LNCaP clone FGC (cell line): ENCODE data around the gene ZNF138.
"Not testable (repeated sequence)": the region's sequence is repeated elsewhere in the genome, so short reads cannot be mapped to it uniquely, and the experiment has no call there.

ENCODE experiments used
- DNase-seq: peaks from one replicate; pipeline ENCODE4 v3.0.0-alpha.2; 2011; ENCODE audit warnings: low read depth
- H3K4me3 ChIP-seq: 2 replicates; pipeline ENCODE4 v1.5.1; 2011; ENCODE audit warnings: mild to moderate bottlenecking, low read depth, low read length, control low read depth
- TF ChIP-seq, protein P1 (sequence below): IDR thresholded peaks from 2 replicates; pipeline ENCODE4 v1.5.1; 2012; ENCODE audit warnings: mild to moderate bottlenecking; ENCODE audit not compliant: control insufficient read depth, insufficient read depth; ENCODE audit errors: extremely low read depth

ZNF138 gene

DNA sequence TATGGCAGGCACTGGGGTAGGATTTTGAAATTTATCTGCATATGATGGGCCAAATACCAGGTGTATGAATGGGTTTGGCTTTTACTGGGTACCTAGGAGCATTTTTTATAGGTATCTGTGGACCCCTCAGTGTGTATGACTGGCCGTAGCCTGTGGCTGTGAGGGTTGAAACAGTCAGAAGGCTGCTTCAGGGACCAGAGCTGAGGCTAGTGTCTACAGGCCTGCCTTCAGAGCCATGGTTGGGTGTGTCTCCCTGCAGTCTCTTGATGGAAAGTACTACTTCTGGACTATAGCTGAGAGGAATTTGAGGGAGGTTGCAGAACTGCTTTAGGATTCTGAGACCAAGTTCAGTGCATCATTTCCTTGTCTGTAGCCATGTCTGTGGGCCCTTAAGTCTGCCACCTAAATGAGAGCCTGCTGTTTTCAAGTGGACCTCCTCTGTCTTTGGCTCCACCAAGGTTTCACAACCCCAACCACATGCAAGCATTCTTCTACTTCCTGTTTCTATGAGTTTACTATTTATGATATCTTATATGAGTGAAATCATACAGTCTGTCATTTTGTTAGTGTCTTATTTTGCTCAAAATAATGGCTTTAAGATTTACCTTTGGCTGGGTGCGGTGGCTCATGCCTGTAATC, 19.9 kb upstream of the ZNF138 start:
- DNase-seq: no peak
- TF ChIP-seq, protein P1, sequence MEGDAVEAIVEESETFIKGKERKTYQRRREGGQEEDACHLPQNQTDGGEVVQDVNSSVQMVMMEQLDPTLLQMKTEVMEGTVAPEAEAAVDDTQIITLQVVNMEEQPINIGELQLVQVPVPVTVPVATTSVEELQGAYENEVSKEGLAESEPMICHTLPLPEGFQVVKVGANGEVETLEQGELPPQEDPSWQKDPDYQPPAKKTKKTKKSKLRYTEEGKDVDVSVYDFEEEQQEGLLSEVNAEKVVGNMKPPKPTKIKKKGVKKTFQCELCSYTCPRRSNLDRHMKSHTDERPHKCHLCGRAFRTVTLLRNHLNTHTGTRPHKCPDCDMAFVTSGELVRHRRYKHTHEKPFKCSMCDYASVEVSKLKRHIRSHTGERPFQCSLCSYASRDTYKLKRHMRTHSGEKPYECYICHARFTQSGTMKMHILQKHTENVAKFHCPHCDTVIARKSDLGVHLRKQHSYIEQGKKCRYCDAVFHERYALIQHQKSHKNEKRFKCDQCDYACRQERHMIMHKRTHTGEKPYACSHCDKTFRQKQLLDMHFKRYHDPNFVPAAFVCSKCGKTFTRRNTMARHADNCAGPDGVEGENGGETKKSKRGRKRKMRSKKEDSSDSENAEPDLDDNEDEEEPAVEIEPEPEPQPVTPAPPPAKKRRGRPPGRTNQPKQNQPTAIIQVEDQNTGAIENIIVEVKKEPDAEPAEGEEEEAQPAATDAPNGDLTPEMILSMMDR: no peak
- H3K4me3 ChIP-seq: no peak overlapping the region

DNA sequence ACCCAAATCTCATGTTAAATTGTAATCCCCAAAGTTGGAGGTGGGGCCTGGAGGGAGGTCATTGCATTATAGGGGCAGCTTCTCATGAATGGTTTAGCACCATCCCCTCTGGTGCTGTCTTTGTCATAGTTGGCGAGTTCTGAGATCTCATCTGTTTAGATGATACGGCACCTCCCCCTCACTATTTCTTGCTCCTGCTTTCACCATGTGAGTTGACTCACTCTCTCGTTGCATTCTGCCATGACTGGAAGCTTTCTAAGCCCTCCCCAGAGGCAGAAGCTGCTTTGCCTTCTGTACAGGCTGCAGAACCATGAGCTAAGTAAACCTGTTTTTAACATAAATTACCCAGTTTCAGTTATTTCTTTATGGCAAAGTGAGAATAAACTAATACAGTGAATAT, 18.9 kb upstream of the ZNF138 start:
- TF ChIP-seq, protein P1: no peak
- no peak for DNase-seq
- H3K4me3 ChIP-seq: no peak overlapping the region

DNA sequence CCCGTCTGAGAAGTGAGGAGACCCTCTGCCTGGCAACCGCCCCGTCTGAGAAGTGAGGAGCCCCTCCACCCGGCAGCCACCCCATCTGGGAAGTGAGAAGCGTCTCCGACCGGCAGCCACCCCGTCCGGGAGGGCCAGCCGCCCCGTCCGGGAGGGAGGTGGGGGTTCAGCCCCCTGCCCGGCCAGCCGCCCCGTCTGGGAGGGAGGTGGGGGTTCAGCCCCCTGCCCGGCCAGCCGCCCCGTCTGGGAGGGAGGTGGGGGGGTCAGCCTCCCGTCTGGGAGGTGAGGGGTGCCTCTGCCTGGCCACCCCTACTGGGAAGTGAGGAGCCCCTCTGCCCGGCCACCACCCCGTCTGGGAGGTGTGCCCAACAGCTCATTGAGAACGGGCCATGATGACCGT, 9.4 kb upstream of the ZNF138 start:
- not testable (repeated sequence) for H3K4me3 ChIP-seq, DNase-seq

DNA sequence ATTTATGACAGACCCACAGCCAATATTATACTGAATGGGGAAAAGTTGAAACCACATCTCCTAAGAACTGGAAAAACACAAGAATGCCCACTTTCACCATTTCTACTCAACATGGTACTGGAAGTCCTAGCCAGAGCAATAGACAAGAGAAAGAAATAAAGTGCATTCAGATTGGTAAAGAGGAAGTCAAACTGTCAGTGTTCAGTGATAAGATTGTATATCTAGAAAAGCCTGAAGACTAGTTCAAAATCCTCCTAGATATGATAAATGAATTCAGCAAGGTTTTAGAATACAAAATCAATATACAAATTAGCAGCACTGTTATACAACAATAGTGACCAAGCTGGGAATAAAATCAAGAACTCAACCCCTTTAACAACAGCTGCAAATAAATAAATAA, 6.9 kb upstream of the ZNF138 start:
- no peak for DNase-seq
- TF ChIP-seq, protein P1: no peak
- no peak overlapping the region for H3K4me3 ChIP-seq

DNA sequence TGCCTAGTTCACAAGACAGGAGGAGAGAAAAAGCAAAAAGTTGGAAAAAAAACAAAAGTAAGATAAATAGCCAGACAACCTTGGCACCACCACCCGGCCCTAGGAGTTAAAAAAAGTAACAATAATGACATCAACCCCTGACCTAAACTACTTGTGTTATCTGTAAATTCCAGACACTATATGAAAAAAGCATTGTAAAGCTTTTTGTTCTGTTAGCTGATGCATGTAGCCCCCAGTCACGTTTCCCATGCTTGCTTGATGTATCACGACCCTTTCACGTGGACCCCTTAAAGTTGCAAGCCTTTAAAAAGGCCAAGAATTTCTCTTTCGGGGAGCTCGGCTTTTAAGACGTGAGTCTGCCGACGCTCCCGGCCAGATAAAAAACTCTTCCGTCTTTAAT, 5.0 kb upstream of the ZNF138 start:
- H3K4me3 ChIP-seq, DNase-seq: not testable (repeated sequence)

DNA sequence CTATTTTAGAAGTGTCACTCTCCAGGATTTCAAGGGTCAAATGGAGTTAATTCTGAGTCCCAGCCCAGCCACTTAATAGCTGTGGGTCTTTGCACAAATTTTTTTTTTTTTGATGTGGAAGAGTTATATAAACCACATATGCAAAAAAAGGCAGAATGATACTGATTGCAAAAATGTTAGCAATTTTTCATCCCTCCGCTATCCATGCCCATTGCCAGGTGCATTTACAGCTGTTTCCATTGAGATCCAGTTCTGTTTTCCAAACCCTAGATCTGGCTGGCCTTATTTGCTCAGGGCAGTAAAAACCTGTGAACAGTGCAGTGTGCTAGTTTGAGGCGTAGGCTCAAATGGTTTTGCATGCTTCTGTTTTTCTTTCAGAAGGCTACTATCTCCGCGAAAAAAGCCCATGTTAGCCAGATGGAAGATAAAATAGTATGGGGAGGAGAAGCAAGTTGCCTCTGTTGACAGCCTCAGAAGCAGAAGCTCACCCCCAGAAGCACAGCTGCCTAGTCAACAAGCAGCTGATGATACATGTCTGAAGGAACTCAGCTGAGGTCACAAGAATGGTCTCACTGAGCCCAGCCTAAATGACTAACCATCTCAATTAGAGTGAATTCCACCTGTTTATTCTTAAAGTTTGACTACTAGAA, 997 bp upstream of the ZNF138 start:
- H3K4me3 ChIP-seq: no peak overlapping the region
- TF ChIP-seq, protein P1: no peak
- no peak for DNase-seq

DNA sequence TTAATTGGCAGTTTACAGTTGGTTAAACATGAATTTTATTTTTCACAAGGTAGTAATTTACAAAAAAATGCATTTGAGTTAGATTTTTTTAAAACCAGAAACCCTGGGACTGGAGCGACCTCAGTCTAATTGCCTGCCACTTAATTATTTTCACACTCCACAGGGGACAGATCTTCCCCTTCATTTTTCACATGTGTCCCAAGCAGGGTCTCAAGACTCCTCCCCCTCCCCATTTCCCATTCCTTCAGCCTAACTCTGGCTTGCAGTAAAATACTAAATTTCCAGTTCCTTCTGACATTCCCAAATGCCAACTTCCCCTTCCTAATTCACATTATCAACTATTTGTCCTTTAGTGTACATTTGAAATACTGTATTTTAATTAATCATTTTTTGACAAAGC, 948 bp downstream of the ZNF138 start:
- peak overlapping the region; percentile 71 for H3K4me3 ChIP-seq
- no peak for DNase-seq
- TF ChIP-seq, protein P1: no peak

DNA sequence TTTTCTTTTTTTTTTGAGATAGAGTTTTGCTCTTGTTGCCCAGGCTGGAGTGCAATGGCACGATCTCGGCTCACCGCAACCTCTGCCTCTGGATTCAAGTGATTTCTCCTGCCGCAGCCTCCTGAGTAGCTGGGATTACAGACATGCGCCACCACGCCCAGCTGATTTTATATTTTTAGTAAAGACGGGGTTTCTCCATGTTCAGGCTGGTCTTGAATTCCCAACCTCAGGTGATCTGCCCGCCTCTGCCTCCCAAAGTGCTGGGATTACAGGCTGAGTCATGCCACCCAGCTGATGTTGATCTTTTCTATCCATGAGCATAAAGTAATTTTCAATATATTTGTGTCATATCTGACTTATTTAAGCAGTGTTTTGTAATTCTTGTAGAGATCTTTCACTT, 4.9 kb downstream of the ZNF138 start:
- not testable (repeated sequence) for H3K4me3 ChIP-seq, DNase-seq
